Panc1 (cell line): ENCODE data around the gene PON1.

Experiments
- CTCF ChIP-seq: fragments of 450-650 bp; IDR thresholded peaks from 2 replicates; pipeline ENCODE4 v1.5.1; 2017; ENCODE audit warnings: mild to moderate bottlenecking
- POLR2AphosphoS5 ChIP-seq: IDR thresholded peaks from 2 replicates; pipeline ENCODE4 v1.6.1; 2012; ENCODE audit warnings: mild to moderate bottlenecking, low read depth, low read length, moderate library complexity

- TF ChIP-seq CTCF (no peak), POLR2AphosphoS5 (no peak)
Observed at GRCh38 chr7:95335093-95335492, 10.8 kb upstream of the PON1 start.
